Fibroblast of lung (primary cell): ENCODE results near the gene LMAN1L. TPM values are rescaled to one million over a fixed set of nuclear protein-coding genes. Genes with fewer than 3 reads are reported as not detected.
A peak's percentile ranks its signal among the peaks of the same experiment; 100 is the strongest.

ENCODE experiments used
- DNase-seq, 2 donors: peaks; one replicate each; pipeline versions ENCODE4 v3.0.0 to v3.0.0-alpha.2; 2010; ENCODE audit warnings: low read depth in 2 of 2
- H2AFZ ChIP-seq: 2 replicates; pipeline ENCODE4 v1.5.1; 2012; ENCODE audit warnings: low read length, control low read depth, inconsistent platforms
- H3K27ac ChIP-seq: 2 replicates; pipeline ENCODE4 v1.5.1; 2011; ENCODE audit warnings: low read length, control low read depth; ENCODE audit not compliant: insufficient read depth
- H3K27me3 ChIP-seq: 2 replicates; pipeline ENCODE4 v1.5.1; 2011; ENCODE audit warnings: mild to moderate bottlenecking, low read length; ENCODE audit not compliant: control insufficient read depth, insufficient read depth
- H3K36me3 ChIP-seq: 2 replicates; pipeline ENCODE4 v1.5.1; 2011; ENCODE audit warnings: low read length; ENCODE audit not compliant: control insufficient read depth, insufficient read depth
- H3K4me1 ChIP-seq: 2 replicates; pipeline ENCODE4 v1.5.1; 2011; ENCODE audit warnings: low read length; ENCODE audit not compliant: control insufficient read depth, insufficient read depth; ENCODE audit errors: extremely low read depth
- H3K4me2 ChIP-seq: 2 replicates; pipeline ENCODE4 v1.5.1; 2011; ENCODE audit warnings: low read length, control low read depth; ENCODE audit not compliant: insufficient read depth; ENCODE audit errors: extremely low read depth
- H3K4me3 ChIP-seq, 4 experiments: fragments of 200-600 bp in 1 of 4; sonication (generic) in 1 of 4; replicated peaks in 1 of 4; 2 replicates each; pipeline ENCODE4 v1.5.1; 2011 to 2016; ENCODE audit warnings: low read length in 4 of 4, low read depth in 3 of 4, mild to moderate bottlenecking in 3 of 4, control low read depth in 2 of 4, inconsistent platforms in 1 of 4, mixed read lengths in 1 of 4; ENCODE audit not compliant: insufficient read depth in 1 of 4; ENCODE audit errors: control extremely low read depth in 1 of 4
- H3K79me2 ChIP-seq: 2 replicates; pipeline ENCODE4 v1.5.1; 2012; ENCODE audit warnings: mild to moderate bottlenecking, low read length, inconsistent platforms; ENCODE audit not compliant: control insufficient read depth, insufficient read depth
- H3K9ac ChIP-seq: 2 replicates; pipeline ENCODE4 v1.5.1; 2011; ENCODE audit warnings: mild to moderate bottlenecking, low read length, control low read depth; ENCODE audit not compliant: insufficient read depth
- H3K9me3 ChIP-seq: 2 replicates; pipeline ENCODE4 v1.5.1; 2012; ENCODE audit warnings: low read depth, low read length; ENCODE audit not compliant: control insufficient read depth, insufficient read depth
- H4K20me1 ChIP-seq: 2 replicates; pipeline ENCODE4 v1.5.1; 2011; ENCODE audit warnings: low read length; ENCODE audit not compliant: control insufficient read depth, insufficient read depth; ENCODE audit errors: extremely low read depth
- EZH2 ChIP-seq: IDR thresholded peaks from 2 replicates; pipeline ENCODE4 v1.5.1; 2012; ENCODE audit warnings: low read length, control low read depth, mild to moderate bottlenecking; ENCODE audit errors: missing control alignments
- polyA plus RNA-seq, 2 donors: library from polyadenylated mRNA; depleted of rRNA in 1 of 2; stranded (reverse) in 1 of 2; unstranded in 1 of 2; fragments of >200 nt; gene quantifications; 2 replicates each; pipeline ENCODE4 v1.2.1, GENCODE V29; 2011 to 2012; ENCODE audit warnings: missing spikeins in 1 of 2
- total RNA-seq: library from RNA; depleted of rRNA; stranded (reverse); fragments of >200 nt; gene quantifications from 2 replicates; pipeline ENCODE4 v1.2.1, GENCODE V29; 2014
- TF ChIP-seq, protein P1 (sequence below), 2 donors: IDR thresholded peaks in 1 of 2; conservative IDR thresholded peaks in 1 of 2; 1 replicate in 1 of 2; 2 replicates in 1 of 2; pipeline ENCODE4 v1.5.1; 2011 to 2012; ENCODE audit warnings: low read length in 2 of 2, control low read depth in 1 of 2, inconsistent platforms in 1 of 2, low read depth in 1 of 2, mild to moderate bottlenecking in 1 of 2

LMAN1L gene
- total and polyA plus RNA-seq, 2 donors (not counting 1 experiment from before 2014, with no cell fraction given) = not detected

DNA sequence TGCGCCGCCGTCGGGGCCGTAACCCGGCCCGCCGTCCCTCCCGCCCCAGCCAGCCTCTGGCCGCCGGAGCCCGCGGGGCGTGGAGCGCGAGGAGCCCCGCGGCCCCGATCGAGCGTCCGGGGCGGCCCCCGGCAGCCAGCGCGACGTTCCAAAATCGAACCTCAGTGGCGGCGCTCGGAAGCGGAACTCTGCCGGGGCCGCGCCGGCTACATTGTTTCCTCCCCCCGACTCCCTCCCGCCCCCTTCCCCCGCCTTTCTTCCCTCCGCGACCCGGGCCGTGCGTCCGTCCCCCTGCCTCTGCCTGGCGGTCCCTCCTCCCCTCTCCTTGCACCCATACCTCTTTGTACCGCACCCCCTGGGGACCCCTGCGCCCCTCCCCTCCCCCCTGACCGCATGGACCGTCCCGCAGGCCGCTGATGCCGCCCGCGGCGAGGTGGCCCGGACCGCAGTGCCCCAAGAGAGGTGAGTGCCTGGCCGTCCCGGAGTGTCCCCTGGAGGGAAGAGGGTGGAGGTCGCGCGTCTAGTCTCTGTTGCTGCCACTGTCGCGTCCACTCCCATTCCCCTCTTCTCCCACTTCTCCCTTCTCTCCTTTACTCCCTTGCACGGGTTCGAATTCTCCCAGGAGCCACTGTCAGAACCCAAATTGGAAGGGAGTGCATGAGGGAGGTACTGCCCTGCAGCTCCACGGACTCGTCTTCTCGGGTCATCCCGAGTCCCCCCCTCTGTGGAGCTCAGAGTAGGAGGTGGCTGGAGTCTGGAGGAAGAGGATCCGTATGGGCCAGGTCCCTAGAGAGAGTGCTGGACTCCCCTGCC lies 30.2 kb upstream of the LMAN1L start:
- TF ChIP-seq, protein P1, sequence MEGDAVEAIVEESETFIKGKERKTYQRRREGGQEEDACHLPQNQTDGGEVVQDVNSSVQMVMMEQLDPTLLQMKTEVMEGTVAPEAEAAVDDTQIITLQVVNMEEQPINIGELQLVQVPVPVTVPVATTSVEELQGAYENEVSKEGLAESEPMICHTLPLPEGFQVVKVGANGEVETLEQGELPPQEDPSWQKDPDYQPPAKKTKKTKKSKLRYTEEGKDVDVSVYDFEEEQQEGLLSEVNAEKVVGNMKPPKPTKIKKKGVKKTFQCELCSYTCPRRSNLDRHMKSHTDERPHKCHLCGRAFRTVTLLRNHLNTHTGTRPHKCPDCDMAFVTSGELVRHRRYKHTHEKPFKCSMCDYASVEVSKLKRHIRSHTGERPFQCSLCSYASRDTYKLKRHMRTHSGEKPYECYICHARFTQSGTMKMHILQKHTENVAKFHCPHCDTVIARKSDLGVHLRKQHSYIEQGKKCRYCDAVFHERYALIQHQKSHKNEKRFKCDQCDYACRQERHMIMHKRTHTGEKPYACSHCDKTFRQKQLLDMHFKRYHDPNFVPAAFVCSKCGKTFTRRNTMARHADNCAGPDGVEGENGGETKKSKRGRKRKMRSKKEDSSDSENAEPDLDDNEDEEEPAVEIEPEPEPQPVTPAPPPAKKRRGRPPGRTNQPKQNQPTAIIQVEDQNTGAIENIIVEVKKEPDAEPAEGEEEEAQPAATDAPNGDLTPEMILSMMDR (conservative IDR thresholded peaks at IDR 0.05 in 1 of 2, IDR thresholded peaks at IDR 0.05 in 1 of 2; ENCODE audit: low read depth in 1 of 2, low read length in 2 of 2) = no peak
- TF ChIP-seq EZH2 = no peak
- H3K4me3 ChIP-seq = peak overlapping the region; percentile 71 to 90 (median 88)
- DNase-seq = no peak
- peaks cover 48% of the 10 kb centered on the region for H3K79me2 ChIP-seq
- H4K20me1 ChIP-seq = no peaks in the 10 kb centered on the region
- no peaks in the 10 kb centered on the region for H3K9me3 ChIP-seq
- peak overlapping the region; percentile 57 for H3K27ac ChIP-seq
- no peak overlapping the region for H2AFZ ChIP-seq
- H3K4me1 ChIP-seq = peaks cover 48% of the 10 kb centered on the region
- no peaks in the 10 kb centered on the region for H3K36me3 ChIP-seq
- peak overlapping the region; percentile 100 for H3K4me2 ChIP-seq
- H3K9ac ChIP-seq = peak overlapping the region; percentile 69
- no peaks in the 10 kb centered on the region for H3K27me3 ChIP-seq

DNA sequence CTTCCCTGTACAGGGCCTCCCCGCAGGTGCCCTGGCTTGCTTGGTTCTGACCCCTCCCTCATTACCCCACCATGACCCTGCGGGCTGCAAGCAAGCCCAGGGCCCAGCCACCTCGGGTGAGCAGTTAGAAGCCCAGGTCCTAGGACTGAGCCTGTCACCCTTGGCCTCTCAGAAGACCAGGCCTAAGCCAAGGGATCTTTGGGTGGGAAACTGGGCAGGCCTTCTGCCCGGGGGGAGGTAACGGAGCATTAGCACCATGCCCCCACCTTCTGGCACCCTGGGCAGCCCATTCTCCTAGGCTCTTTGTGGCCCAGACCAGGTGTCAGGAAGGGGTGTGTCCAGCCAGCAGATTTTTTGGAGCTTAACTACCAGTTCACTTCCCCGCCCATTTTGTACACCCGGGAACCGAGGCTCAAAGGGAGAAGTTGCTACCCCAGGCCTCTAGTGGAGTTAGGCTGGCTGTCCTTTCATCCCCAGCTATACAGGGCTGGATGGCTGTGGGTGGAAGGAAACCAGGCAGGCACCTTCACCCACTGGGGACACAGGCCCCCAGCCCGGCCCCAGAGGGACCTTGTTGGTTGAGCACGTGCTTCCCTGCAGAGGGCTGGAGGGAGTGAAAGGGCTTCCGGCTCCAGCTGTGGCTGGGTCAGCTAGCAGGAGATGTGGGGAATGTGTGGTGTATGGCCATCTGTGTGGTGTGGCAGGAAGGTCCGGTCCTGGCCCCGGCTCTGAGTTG lies 29.4 kb upstream of the LMAN1L start:
- peaks cover 56% of the 10 kb centered on the region for H3K4me1 ChIP-seq
- peak overlapping the region; percentile 100 for H3K4me2 ChIP-seq
- H3K9ac ChIP-seq = peak overlapping the region; percentile 59
- H3K9me3 ChIP-seq = no peaks in the 10 kb centered on the region
- H3K27me3 ChIP-seq = no peaks in the 10 kb centered on the region
- peaks cover 56% of the 10 kb centered on the region for H3K79me2 ChIP-seq
- H3K4me3 ChIP-seq = peak overlapping the region; percentile 71 to 90 (median 88)
- peak; percentile 26 to 33 for DNase-seq
- no peaks in the 10 kb centered on the region for H4K20me1 ChIP-seq
- no peak overlapping the region for H2AFZ ChIP-seq
- H3K27ac ChIP-seq = peak overlapping the region; percentile 57
- no peak for TF ChIP-seq EZH2
- TF ChIP-seq, protein P1 (conservative IDR thresholded peaks at IDR 0.05 in 1 of 2, IDR thresholded peaks at IDR 0.05 in 1 of 2; ENCODE audit: low read depth in 1 of 2, low read length in 2 of 2) = no peak
- no peaks in the 10 kb centered on the region for H3K36me3 ChIP-seq

DNA sequence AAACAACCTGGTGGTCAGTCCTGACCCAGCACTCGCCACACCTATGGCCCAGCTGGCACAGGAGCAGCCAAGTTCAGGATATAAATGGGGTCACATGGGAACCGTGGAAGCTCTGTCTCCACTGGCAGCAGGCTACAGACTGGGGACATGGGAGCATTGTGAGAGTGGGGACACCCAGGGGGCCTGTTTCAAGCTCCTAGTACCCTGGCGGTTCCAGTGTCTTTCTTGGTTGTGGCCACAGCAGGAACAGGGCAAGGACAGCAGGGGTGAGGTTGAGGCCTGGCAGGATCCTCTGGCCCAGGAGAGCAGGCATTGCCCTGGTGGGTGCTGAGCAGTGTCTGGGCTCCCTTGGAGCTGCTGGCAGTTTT lies 28.8 kb upstream of the LMAN1L start:
- Histone ChIP-seq H3K4me2 (peak overlapping the region; percentile 100), H3K27ac (peak overlapping the region; percentile 57), H3K4me1 (peaks cover 61% of the 10 kb centered on the region), H3K4me3 (peak overlapping the region; percentile 71 to 90 (median 88)), H3K27me3 (no peaks in the 10 kb centered on the region), H3K9ac (peak overlapping the region; percentile 23), H2AFZ (no peak overlapping the region), H3K79me2 (peaks cover 61% of the 10 kb centered on the region), H3K36me3 (no peaks in the 10 kb centered on the region), H3K9me3 (no peaks in the 10 kb centered on the region), H4K20me1 (no peaks in the 10 kb centered on the region)
- no peak for TF ChIP-seq EZH2
- TF ChIP-seq, protein P1 (conservative IDR thresholded peaks at IDR 0.05 in 1 of 2, IDR thresholded peaks at IDR 0.05 in 1 of 2; ENCODE audit: low read depth in 1 of 2, low read length in 2 of 2) = no peak
- no peak for DNase-seq
